Measurements from ENCODE around the gene NOSTRIN. TPM values are rescaled to one million over a fixed set of nuclear protein-coding genes. Genes with fewer than 3 reads are reported as not detected.

Gene NOSTRIN
- total RNA-seq, 4 donors from 2014 or later = 12.5 to 22.5 (median 16.1) TPM

- no peak for TF ChIP-seq CTCF (IDR thresholded peaks at IDR 0.05)
- no peak for TF ChIP-seq POLR2AphosphoS5 (IDR thresholded peaks at IDR 0.05)
- no peak for TF ChIP-seq EP300 (IDR thresholded peaks at IDR 0.05)
- TF ChIP-seq POLR2A (IDR thresholded peaks at IDR 0.05) = no peak
- ATAC-seq = no peak
- no peaks in the 10 kb centered on the region for H3K36me3 ChIP-seq
- H3K27me3 ChIP-seq = no peaks in the 10 kb centered on the region
- no peaks in the 10 kb centered on the region for H3K9me3 ChIP-seq
- no peak overlapping the region for H3K4me3 ChIP-seq
- no peak overlapping the region for H3K27ac ChIP-seq
- H3K4me1 ChIP-seq = no peaks in the 10 kb centered on the region
- 49 to 69% methylated on average over 2 to 3 of the region's 3 CpGs for WGBS, 2 donors (ENCODE audit: low coverage in 1 of 2)
These were observed 9.3 kb downstream of the NOSTRIN start for GRCh38 chr2:168811696-168812095.

DNA sequence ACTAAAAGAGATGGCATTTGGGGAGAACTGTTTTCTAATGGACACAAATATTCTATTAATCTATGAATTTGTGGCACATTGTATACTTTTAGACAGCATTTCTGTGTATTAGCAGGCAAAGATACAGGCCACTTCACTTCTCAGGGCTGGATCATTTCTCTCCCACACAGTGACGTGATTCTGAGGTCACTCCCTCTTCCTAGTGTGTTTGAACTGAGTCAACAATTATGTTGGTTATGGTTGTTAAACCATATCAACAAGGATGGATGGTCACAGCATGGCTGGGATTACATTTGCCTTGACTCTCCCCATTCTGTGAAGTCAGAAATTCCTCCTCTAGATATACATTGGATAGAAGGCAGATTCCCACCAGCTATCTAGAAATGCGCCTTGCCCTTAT lies 11.6 kb downstream of the NOSTRIN start:
- peaks cover 0 to 3% (median 0%) of the 10 kb centered on the region in 3 donors for H3K4me1 ChIP-seq
- no peak for ATAC-seq
- no peaks in the 10 kb centered on the region for H3K9me3 ChIP-seq
- H3K27me3 ChIP-seq = no peaks in the 10 kb centered on the region
- no peak overlapping the region for H3K27ac ChIP-seq
- no peak overlapping the region for H3K4me3 ChIP-seq
- 67 to 94% methylated on average over 2 of the region's 2 CpGs for WGBS, 2 donors (ENCODE audit: low coverage in 1 of 2)
- TF ChIP-seq CTCF (IDR thresholded peaks at IDR 0.05) (no peak), POLR2AphosphoS5 (IDR thresholded peaks at IDR 0.05) (no peak), POLR2A (IDR thresholded peaks at IDR 0.05) (no peak), EP300 (IDR thresholded peaks at IDR 0.05) (no peak)
- no peaks in the 10 kb centered on the region for H3K36me3 ChIP-seq

- ATAC-seq = no peak
- H3K36me3 ChIP-seq = no peaks in the 10 kb centered on the region
- 79 to 100% methylated on average over 1 of the region's 1 CpG for WGBS, 2 donors (ENCODE audit: low coverage in 1 of 2)
- TF ChIP-seq POLR2A (IDR thresholded peaks at IDR 0.05) (no peak), POLR2AphosphoS5 (IDR thresholded peaks at IDR 0.05) (no peak), CTCF (IDR thresholded peaks at IDR 0.05) (no peak), EP300 (IDR thresholded peaks at IDR 0.05) (no peak)
- H3K9me3 ChIP-seq = no peaks in the 10 kb centered on the region
- H3K27ac ChIP-seq = no peak overlapping the region
- no peak overlapping the region for H3K4me3 ChIP-seq
- H3K27me3 ChIP-seq = no peaks in the 10 kb centered on the region
- peaks cover 0 to 4% (median 0%) of the 10 kb centered on the region in 3 donors for H3K4me1 ChIP-seq
These were observed 12.8 kb downstream of the NOSTRIN start for GRCh38 chr2:168814939-168815907.

GRCh38 chr2:168816369-168816768 lies 13.9 kb downstream of the NOSTRIN start:
- Histone ChIP-seq H3K4me3 (no peak overlapping the region), H3K36me3 (no peaks in the 10 kb centered on the region), H3K4me1 (peaks cover 0 to 4% (median 0%) of the 10 kb centered on the region in 3 donors), H3K9me3 (no peaks in the 10 kb centered on the region), H3K27ac (no peak overlapping the region), H3K27me3 (no peaks in the 10 kb centered on the region)
- no peak for ATAC-seq
- TF ChIP-seq POLR2AphosphoS5 (IDR thresholded peaks at IDR 0.05) = no peak
- TF ChIP-seq CTCF (IDR thresholded peaks at IDR 0.05) = no peak
- no peak for TF ChIP-seq POLR2A (IDR thresholded peaks at IDR 0.05)
- no peak for TF ChIP-seq EP300 (IDR thresholded peaks at IDR 0.05)
- 82 to 90% methylated on average over 3 of the region's 3 CpGs for WGBS, 2 donors (ENCODE audit: low coverage in 1 of 2)

Data from gastroesophageal sphincter (tissue), 4 donors.